Suprapubic skin (tissue), 3 donors: ENCODE results near the gene TECPR2.

Experiments used
- POLR2AphosphoS5 ChIP-seq, 3 donors: sonication (generic); formaldehyde crosslinking; IDR thresholded peaks; one replicate each; pipeline ENCODE4 v1.6.1; 2017; ENCODE audit warnings: antibody characterized with exemption in 3 of 3
- TF ChIP-seq, protein P1 (sequence below), 2 donors: fragments of 200-600 bp in 1 of 2; fragments of 450-650 bp in 1 of 2; sonication (generic) in 1 of 2; IDR thresholded peaks; one replicate each; pipeline ENCODE4 v1.5.1; 2016 to 2019; ENCODE audit warnings: antibody characterized with exemption in 2 of 2, mild to moderate bottlenecking in 1 of 2, moderate library complexity in 1 of 2

DNA sequence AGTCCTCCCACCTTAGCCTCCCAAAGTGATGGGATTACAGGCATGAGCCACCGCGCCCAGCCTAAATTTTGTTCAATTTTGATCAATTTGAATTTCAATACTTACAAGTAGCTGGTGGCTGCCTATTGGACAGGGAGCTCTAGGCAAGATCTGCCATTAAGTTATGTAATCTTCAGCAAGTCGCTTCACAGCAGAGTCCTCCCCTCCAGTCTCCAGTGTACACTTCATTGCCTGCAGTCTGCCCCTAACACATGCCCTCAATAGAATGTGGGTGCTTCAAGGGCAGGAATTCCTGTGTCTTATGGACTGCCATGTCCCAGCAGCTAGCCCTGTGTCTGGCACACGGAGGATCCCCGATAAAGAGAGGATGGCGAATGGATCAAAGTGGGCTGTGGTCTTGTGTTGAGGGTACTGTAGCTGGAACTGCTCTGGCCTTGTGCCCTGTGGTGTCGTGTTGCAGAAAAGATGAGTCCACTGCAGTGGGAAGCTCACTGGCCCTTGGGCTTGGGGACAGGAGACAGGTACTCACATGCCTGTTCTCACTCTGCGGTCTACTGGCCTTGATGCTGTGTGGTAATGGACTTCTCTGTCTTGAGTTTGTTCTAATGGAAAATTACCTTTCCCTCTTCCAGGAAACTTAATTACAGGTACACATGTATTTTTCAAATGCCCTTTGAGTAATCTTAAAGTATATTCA is 67.6 kb downstream of the TECPR2 start:
- TF ChIP-seq, protein P1, sequence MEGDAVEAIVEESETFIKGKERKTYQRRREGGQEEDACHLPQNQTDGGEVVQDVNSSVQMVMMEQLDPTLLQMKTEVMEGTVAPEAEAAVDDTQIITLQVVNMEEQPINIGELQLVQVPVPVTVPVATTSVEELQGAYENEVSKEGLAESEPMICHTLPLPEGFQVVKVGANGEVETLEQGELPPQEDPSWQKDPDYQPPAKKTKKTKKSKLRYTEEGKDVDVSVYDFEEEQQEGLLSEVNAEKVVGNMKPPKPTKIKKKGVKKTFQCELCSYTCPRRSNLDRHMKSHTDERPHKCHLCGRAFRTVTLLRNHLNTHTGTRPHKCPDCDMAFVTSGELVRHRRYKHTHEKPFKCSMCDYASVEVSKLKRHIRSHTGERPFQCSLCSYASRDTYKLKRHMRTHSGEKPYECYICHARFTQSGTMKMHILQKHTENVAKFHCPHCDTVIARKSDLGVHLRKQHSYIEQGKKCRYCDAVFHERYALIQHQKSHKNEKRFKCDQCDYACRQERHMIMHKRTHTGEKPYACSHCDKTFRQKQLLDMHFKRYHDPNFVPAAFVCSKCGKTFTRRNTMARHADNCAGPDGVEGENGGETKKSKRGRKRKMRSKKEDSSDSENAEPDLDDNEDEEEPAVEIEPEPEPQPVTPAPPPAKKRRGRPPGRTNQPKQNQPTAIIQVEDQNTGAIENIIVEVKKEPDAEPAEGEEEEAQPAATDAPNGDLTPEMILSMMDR (IDR thresholded peaks at IDR 0.05) = no peak
- TF ChIP-seq POLR2AphosphoS5 (IDR thresholded peaks at IDR 0.05) = no peak
